ENCODE measurements around the gene PALB2.

PALB2 gene

GRCh38 chr16:23640931-23641765 lies at the start of gene PALB2, which contains the start of gene DCTN5:
Gene PALB2, minus strand, starts transcription at chr16:23641310. Its CDS starts 153 bp downstream, at chr16:23641157.
Gene DCTN5, plus strand, starts transcription at chr16:23641466. Its CDS starts 77 bp downstream, at chr16:23641543.
- peak; percentile 92 for DNase-seq

DNA sequence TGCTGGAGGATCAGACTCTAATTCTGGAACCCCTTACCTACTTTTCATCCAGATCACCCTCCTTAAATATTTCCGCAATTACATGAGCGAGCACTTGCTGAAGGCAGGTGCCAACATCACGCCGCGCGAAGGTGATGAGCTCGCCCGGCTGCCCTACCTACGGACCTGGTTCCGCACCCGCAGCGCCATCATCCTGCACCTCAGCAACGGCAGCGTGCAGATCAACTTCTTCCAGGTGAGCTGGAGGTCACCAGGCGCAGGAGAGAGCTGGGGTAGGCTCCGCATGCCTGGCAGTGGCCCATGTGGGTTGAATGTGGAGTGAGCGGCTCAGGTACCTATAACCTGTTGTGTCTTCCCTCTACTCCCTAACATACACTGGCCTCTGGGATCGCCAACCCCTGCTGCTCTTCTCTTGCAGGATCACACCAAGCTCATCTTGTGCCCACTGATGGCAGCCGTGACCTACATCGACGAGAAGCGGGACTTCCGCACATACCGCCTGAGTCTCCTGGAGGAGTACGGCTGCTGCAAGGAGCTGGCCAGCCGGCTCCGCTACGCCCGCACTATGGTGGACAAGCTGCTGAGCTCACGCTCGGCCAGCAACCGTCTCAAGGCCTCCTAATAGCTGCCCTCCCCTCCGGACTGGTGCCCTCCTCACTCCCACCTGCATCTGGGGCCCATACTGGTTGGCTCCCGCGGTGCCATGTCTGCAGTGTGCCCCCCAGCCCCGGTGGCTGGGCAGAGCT lies 48.5 kb upstream of the PALB2 start:
- no peak for DNase-seq

DNA sequence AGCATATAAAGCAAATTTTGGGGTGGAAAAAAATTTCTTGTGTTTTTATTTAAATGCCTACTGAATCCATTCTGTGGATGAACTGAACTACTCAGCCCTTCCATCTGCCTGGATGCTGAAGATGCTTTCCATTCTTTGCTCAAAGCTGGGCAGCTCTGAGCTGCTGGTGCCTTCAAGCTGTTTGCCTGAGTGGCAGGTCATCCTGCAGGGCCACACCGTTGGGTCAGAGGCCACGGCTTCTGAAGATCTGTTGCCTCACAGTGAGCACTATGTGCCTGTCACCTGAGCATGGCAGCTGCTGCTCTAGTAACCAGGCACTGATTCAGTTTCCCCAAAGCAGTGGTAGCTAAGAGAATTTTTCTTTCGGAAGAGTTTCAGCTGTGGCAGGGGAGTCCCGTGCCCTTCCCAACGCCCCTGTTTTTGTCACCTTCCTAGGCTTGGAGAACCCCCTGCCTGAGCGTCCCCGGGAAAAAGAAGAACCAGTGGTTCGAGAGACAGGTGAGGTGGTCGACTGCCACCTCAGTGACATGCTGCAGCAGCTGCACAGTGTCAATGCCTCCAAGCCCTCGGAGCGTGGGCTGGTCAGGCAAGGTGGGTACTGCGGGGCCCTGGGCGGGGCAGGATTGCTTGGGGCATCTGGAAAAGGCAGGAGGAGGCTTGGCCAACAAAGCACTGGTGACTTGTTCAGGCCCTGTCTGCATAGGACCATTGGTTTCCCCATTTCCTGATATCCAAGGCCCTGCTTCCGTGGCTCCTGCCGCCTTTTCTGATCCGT lies 46.1 kb upstream of the PALB2 start:
- no peak for DNase-seq

- no peak for DNase-seq
Observed at GRCh38 chr16:23683487-23683886, 42.4 kb upstream of the PALB2 start.

GRCh38 chr16:23682181-23682580 lies 41.1 kb upstream of the PALB2 start:
- no peak for DNase-seq

DNA sequence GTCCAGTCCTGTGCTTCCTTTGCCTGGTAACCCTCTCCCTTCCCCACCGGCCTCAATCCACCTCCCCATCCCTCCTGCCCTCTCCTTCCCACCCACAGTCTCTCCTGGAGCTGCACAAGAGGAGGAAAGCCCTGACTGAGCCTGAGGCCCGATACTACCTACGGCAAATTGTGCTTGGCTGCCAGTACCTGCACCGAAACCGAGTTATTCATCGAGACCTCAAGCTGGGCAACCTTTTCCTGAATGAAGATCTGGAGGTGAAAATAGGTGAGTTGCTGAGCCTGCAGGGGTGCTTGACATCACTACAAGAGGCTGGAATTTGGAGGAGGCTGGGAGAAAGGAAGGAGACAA lies 38.9 kb upstream of the PALB2 start:
- DNase-seq = no peak

DNA sequence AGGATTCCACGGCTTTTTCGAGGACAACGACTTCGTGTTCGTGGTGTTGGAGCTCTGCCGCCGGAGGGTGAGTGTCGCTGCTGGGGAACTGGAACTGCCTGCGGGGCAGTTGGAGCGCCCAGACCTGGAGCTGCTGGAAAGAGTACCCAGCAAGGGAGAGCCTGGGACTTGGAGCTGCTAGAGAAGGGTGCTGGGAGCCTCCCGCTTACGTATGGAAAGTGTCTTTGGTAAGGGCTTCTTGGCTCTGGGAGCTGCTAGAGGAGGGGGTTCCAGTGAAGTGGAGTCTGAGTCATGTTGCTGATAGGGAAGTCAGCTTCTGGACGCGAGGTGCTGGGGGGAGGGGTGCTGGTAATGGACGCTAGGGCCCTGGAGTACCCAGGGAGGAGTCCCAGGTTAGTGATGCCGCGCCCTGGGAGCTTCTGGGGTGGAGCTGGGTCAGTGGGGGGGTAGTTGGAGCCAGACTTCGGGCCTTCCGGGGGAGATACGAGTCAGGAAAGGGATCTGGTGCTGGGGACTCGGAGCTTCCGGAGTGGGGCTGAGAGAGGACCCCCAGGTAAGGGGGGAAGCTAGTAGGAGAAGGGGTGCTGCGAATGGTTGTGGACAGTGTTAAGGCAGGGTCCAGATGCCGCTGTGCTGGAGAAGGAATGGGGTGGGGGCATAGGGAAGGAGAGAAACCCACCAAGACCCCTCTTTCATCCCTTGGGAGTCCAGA lies 38.3 kb upstream of the PALB2 start:
- peak; percentile 3 for DNase-seq

GRCh38 chr16:23678430-23679273 lies 37.5 kb upstream of the PALB2 start, which contains the start of gene PLK1:
Gene PLK1, plus strand, starts transcription at chr16:23678889. Its CDS starts 44 bp downstream, at chr16:23678933.
- peak; percentile 58 for DNase-seq

- no peak for DNase-seq
Observed at GRCh38 chr16:23676924-23677480, 35.9 kb upstream of the PALB2 start.

DNA sequence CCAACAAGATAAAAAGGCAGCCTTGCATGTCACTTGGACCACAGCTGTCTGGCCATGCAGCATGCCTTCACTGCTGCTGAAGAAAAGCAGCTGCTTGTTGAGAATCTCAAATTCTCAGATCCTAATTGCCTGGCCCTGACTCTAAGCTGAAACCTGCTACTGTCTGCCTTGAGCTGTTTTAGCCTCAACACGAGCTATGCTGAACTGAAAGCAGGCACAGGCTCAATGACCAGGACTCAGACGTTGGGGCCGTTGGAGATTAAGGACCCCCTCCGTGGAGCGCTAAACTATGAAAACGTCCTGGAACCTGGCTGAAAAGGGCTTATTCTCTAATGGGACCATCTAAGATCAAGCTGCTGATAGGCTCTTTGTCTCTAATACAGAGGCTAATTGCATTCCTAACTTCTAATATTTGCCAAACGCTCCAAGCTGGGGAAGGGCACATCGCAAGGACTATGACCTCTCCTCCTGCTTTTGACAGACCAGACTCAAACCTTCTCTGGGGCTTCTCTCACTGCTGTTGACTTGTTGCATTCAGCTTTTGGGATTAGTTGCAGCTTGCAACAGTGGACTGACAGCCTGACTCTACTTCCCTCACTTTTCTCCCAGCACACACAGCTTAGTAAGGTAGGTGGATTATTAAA lies 33.0 kb upstream of the PALB2 start:
- DNase-seq = no peak

DNA sequence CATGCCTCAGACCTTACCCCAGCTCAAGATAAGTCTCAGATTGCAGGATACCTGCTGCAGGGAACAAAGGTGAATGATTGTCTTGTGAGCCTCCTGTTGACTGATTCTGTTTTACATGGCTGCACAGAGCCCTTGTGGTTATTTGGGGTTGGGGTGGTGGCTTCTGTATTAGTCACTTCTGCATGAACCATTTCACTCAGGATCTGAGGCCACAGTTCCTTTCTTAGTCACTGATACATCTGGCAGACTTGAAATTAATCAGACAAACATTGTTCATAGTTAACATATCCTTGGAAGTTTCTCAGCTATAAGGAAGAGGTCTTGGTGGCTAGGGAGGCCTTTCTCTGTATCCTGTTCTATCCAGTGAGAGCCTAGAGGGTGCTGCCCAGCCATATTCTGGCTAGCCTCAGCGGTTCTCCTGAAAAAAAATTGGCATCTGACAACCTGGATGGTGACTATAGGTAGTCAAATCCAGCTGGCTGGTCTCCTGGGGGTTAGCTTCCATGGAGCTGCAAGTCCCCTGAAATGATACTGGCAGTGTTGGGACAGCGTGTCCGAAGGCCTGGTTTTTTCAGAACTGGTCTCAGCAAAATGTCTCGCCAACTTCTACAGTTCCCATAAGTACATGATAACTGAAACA lies 29.1 kb upstream of the PALB2 start:
- DNase-seq = no peak

DNA sequence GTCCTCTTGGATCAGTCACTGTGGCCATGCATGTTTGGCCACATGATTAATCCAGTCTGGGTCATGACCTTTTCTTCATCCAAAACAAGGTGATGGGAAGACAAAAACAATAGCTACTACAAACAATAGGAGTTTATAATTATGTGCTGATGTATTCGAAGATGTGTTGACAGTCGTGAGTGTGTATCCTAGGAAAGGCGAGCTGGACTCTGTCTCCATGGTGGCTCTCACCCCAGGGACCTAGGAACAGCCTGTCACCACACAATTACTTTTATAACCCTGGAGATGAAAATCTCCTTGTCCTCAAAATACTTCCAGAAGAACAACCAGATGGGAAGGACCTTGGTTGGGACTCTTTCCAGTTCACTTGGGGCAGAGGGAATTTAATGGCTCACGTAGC lies 27.8 kb upstream of the PALB2 start:
- DNase-seq = no peak

GRCh38 chr16:23668225-23668624 lies 27.1 kb upstream of the PALB2 start:
- no peak for DNase-seq

- no peak for DNase-seq
Observed at GRCh38 chr16:23667355-23667659, 26.2 kb upstream of the PALB2 start.

DNA sequence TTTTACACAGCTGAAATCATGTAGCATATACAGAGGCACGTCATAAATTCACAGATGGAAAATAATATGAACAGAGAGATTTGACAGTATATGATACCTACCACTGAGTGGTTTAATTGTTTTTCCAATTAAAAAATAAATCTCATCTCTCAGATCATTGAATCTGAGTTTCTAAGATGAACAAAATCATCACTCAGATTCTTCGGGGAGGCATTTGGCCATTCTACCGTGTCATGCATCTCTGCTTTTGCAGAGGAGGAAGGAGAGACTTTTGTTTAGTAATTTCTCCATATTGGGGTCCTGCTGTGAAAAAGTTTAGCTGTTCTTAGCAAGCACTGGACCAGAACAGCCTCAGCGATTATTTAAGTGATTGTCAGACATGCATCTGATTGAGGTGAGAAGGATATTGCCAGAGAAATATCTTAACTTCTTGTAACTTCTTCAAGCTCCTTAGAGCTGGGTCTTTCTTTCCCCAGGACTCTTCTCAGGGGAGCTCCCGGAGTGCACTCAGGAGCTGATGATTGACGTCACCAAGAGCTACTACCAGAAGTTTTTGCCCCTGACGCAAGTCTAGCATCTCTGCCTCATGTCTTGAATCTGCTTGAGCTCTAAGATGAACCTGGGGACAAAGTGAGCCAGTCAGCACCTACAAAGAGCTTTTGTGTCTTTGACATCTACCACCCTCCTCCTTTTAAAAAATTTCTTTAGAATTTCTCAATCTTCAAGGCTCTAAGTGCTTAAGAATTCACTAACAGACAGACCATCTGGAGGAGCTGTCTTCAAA lies 25.7 kb upstream of the PALB2 start:
- DNase-seq = no peak

GRCh38 chr16:23663918-23664317 lies 22.8 kb upstream of the PALB2 start:
- no peak for DNase-seq

- DNase-seq = no peak
Observed at GRCh38 chr16:23651943-23652468, 10.9 kb upstream of the PALB2 start.

GRCh38 chr16:23650674-23651416 lies 9.7 kb upstream of the PALB2 start:
- DNase-seq = no peak
